Upper lobe of right lung (tissue), 1 donor: Measurements from ENCODE around the gene PAX3. TPM values are rescaled to one million over a fixed set of nuclear protein-coding genes. Genes with fewer than 3 reads are reported as not detected.
A peak's percentile ranks its signal among the peaks of the same experiment; 100 is the strongest.

ENCODE experiments used
- ATAC-seq: fragments of 200-7000 bp; cut with Tn5 transposase; one replicate; pipeline ENCODE4 v1.9.1; 2020; ENCODE audit warnings: mild to moderate bottlenecking, moderate library complexity
- DNase-seq: peaks from one replicate; pipeline ENCODE4 v3.0.0-alpha.2; 2020
- H3K27ac ChIP-seq: fragments of 200-600 bp; one replicate; pipeline ENCODE4 v1.8.0; 2022
- H3K27me3 ChIP-seq: fragments of 200-600 bp; one replicate; pipeline ENCODE4 v1.8.0; 2022; ENCODE audit warnings: mild to moderate bottlenecking
- H3K36me3 ChIP-seq: fragments of 200-600 bp; one replicate; pipeline ENCODE4 v1.8.0; 2022
- H3K4me1 ChIP-seq: fragments of 200-600 bp; one replicate; pipeline ENCODE4 v1.8.0; 2022
- H3K4me3 ChIP-seq: fragments of 200-600 bp; one replicate; pipeline ENCODE4 v1.8.0; 2022; ENCODE audit warnings: mild to moderate bottlenecking
- H3K9me3 ChIP-seq: fragments of 200-600 bp; one replicate; pipeline ENCODE4 v1.8.0; 2022
- CTCF ChIP-seq: fragments of 200-600 bp; IDR thresholded peaks from one replicate; pipeline ENCODE4 v1.8.0; 2022; ENCODE audit warnings: antibody characterized with exemption
- intact Hi-C: fragments of 100-400 bp; cut with DNase I; formaldehyde crosslinking; loops from one replicate; pipeline ENCODE4 v1.11.0; 2022
- total RNA-seq: library from RNA; stranded (reverse); fragmentation: NEBNext Ultra II Directional; extraction: Animal tissue kit (Norgen Biotek cat#: 25700); gene quantifications from one replicate; pipeline ENCODE4 v1.2.1, GENCODE V29; 2021
- donor health status: DM: no; HTN: yes; CAD: no; lungs with severe emphysema.

PAX3 gene
- total RNA-seq, 1 donor from 2014 or later = not detected

- Histone ChIP-seq H3K36me3 (no peaks in the 10 kb centered on the region), H3K4me1 (no peaks in the 10 kb centered on the region), H3K27me3 (peaks cover 38% of the 10 kb centered on the region), H3K9me3 (no peaks in the 10 kb centered on the region), H3K27ac (no peak overlapping the region), H3K4me3 (no peak overlapping the region)
- no peak for TF ChIP-seq CTCF
- intact Hi-C loops = no loop called here
- no peak for ATAC-seq
- DNase-seq = no peak
These were observed 56.3 kb downstream of the PAX3 start for GRCh38 chr2:222242532-222242931.

- DNase-seq = no peak
- intact Hi-C loops = no loop called here
- no peak for TF ChIP-seq CTCF
These were observed 57.5 kb downstream of the PAX3 start for GRCh38 chr2:222241128-222241870.

GRCh38 chr2:222240676-222241049 is 58.1 kb downstream of the PAX3 start:
- DNase-seq = no peak
- H3K4me1 ChIP-seq = no peaks in the 10 kb centered on the region
- intact Hi-C loops = no loop called here

More at GRCh38 chr2:222241128-222241870, 57.5 kb downstream of the PAX3 start:
- Histone ChIP-seq H3K4me3 (no peak overlapping the region), H3K4me1 (no peaks in the 10 kb centered on the region), H3K27me3 (peaks cover 38% of the 10 kb centered on the region), H3K36me3 (no peaks in the 10 kb centered on the region), H3K9me3 (no peaks in the 10 kb centered on the region), H3K27ac (no peak overlapping the region)
- no peak for ATAC-seq

GRCh38 chr2:222239945-222240675 is 58.7 kb downstream of the PAX3 start:
- intact Hi-C loops = no loop called here
- no peak for TF ChIP-seq CTCF
- H3K36me3 ChIP-seq = no peaks in the 10 kb centered on the region
- H3K9me3 ChIP-seq = no peaks in the 10 kb centered on the region
- no peak overlapping the region for H3K4me3 ChIP-seq
- ATAC-seq = peak; percentile 39
- H3K4me1 ChIP-seq = no peaks in the 10 kb centered on the region
- peaks cover 43% of the 10 kb centered on the region for H3K27me3 ChIP-seq
- DNase-seq = no peak
- no peak overlapping the region for H3K27ac ChIP-seq

More at GRCh38 chr2:222240676-222241049, 58.1 kb downstream of the PAX3 start:
- no peak overlapping the region for H3K27ac ChIP-seq
- H3K27me3 ChIP-seq = peaks cover 43% of the 10 kb centered on the region
- ATAC-seq = no peak
- TF ChIP-seq CTCF = no peak
- no peak overlapping the region for H3K4me3 ChIP-seq
- H3K9me3 ChIP-seq = no peaks in the 10 kb centered on the region
- H3K36me3 ChIP-seq = no peaks in the 10 kb centered on the region

GRCh38 chr2:222239091-222239490 is 59.7 kb downstream of the PAX3 start:
- H3K27ac ChIP-seq = no peak overlapping the region
- DNase-seq (no peak), ATAC-seq (no peak)
- intact Hi-C loops = no loop called here
- H3K4me3 ChIP-seq = no peak overlapping the region
- H3K4me1 ChIP-seq = no peaks in the 10 kb centered on the region
- H3K9me3 ChIP-seq = no peaks in the 10 kb centered on the region
- H3K36me3 ChIP-seq = no peaks in the 10 kb centered on the region
- H3K27me3 ChIP-seq = peaks cover 43% of the 10 kb centered on the region
- no peak for TF ChIP-seq CTCF
